ENCODE results near the gene BTBD17.

- TF ChIP-seq CEBPB (IDR thresholded peaks at IDR 0.05) = no peak
- TF ChIP-seq EGR1 (IDR thresholded peaks at IDR 0.05) = no peak
- no peak for TF ChIP-seq TAF1 (IDR thresholded peaks at IDR 0.05; ENCODE audit: low read depth)
- TF ChIP-seq CREB1 (IDR thresholded peaks at IDR 0.05; ENCODE audit: low read depth) = no peak
- no peak for TF ChIP-seq FOXM1 (IDR thresholded peaks at IDR 0.05; ENCODE audit: borderline replicate concordance, low read depth)
- TF ChIP-seq REST (IDR thresholded peaks at IDR 0.05; ENCODE audit: low read depth) = no peak
- TF ChIP-seq EP300 (IDR thresholded peaks at IDR 0.05; ENCODE audit: borderline replicate concordance) = no peak
- TF ChIP-seq MAX (IDR thresholded peaks at IDR 0.05) = no peak
- TF ChIP-seq RAD21 (IDR thresholded peaks at IDR 0.05; ENCODE audit: low read depth) = peak; percentile 81
- no peak for TF ChIP-seq NFIC (IDR thresholded peaks at IDR 0.05)
- TF ChIP-seq, protein P1, sequence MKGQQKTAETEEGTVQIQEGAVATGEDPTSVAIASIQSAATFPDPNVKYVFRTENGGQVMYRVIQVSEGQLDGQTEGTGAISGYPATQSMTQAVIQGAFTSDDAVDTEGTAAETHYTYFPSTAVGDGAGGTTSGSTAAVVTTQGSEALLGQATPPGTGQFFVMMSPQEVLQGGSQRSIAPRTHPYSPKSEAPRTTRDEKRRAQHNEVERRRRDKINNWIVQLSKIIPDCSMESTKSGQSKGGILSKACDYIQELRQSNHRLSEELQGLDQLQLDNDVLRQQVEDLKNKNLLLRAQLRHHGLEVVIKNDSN (IDR thresholded peaks at IDR 0.05) = no peak
- no peak for TF ChIP-seq ZBTB7A (IDR thresholded peaks at IDR 0.05; ENCODE audit: low read depth)
- no peak for TF ChIP-seq YY1 (IDR thresholded peaks at IDR 0.05; ENCODE audit: low read depth)
Observed at GRCh38 chr17:74368341-74369081, 6.8 kb upstream of the BTBD17 start.

Measured in Ishikawa (cell line).